Endodermal cell (in vitro differentiated cells): ENCODE results near the gene MAP2K5. TPM values are rescaled to one million over a fixed set of nuclear protein-coding genes. Genes with fewer than 3 reads are reported as not detected.

ENCODE experiments used
- DNase-seq: peaks from one replicate; pipeline ENCODE4 v3.0.0-alpha.2; 2017
- H3K27ac ChIP-seq: 2 replicates; pipeline ENCODE4 v1.5.1; 2013; ENCODE audit warnings: mild to moderate bottlenecking, low read depth, low read length, moderate library complexity
- H3K27me3 ChIP-seq: 2 replicates; pipeline ENCODE4 v1.6.1; 2013; ENCODE audit warnings: mild to moderate bottlenecking, low read length, moderate library complexity; ENCODE audit not compliant: insufficient read depth, control insufficient read depth, poor library complexity, severe bottlenecking
- H3K36me3 ChIP-seq: 2 replicates; pipeline ENCODE4 v1.7.0; 2013; ENCODE audit warnings: mild to moderate bottlenecking, low read length, moderate library complexity; ENCODE audit not compliant: control insufficient read depth, insufficient read depth
- H3K4me1 ChIP-seq: one replicate; pipeline ENCODE4 v1.7.0; 2013; ENCODE audit warnings: low read length; ENCODE audit not compliant: control insufficient read depth, insufficient read depth
- H3K4me3 ChIP-seq: 2 replicates; pipeline ENCODE4 v1.5.1; 2013; ENCODE audit warnings: mild to moderate bottlenecking, low read length, moderate library complexity
- H3K9ac ChIP-seq: 2 replicates; pipeline ENCODE4 v1.6.1; 2013; ENCODE audit warnings: mild to moderate bottlenecking, low read length, moderate library complexity; ENCODE audit not compliant: poor library complexity, severe bottlenecking; ENCODE audit errors: extremely low read depth
- H3K9me3 ChIP-seq: 2 replicates; pipeline ENCODE4 v1.6.1; 2013; ENCODE audit warnings: mild to moderate bottlenecking, low read length, moderate library complexity; ENCODE audit not compliant: control insufficient read depth
- H3K27ac Mint-ChIP-seq: 2 replicates; pipeline ENCODE4 v1.8.0; 2020; ENCODE audit warnings: mixed read lengths
- H3K27me3 Mint-ChIP-seq: 2 replicates; pipeline ENCODE4 v1.8.0; 2021; ENCODE audit warnings: mild to moderate bottlenecking, mixed read lengths; ENCODE audit not compliant: insufficient read depth
- H3K36me3 Mint-ChIP-seq: 2 replicates; pipeline ENCODE4 v1.8.0; 2020; ENCODE audit warnings: low read depth, mixed read lengths
- H3K4me1 Mint-ChIP-seq: 2 replicates; pipeline ENCODE4 v1.8.0; 2020; ENCODE audit warnings: mixed read lengths
- H3K4me3 Mint-ChIP-seq: 2 replicates; pipeline ENCODE4 v1.8.0; 2020; ENCODE audit warnings: mild to moderate bottlenecking, moderate library complexity, mixed read lengths
- H3K9me3 Mint-ChIP-seq: 2 replicates; pipeline ENCODE4 v1.8.0; 2020; ENCODE audit warnings: mild to moderate bottlenecking, mixed read lengths
- CTCF ChIP-seq: fragments of 200-600 bp; sonication (generic); conservative IDR thresholded peaks from 2 replicates; pipeline ENCODE4 v1.5.0; 2021; ENCODE audit warnings: antibody characterized with exemption, mild to moderate bottlenecking
- WGBS, 2 experiments: methylation state at CpG; one replicate each; pipeline versions ENCODE4 v1.1.5 to v1.1.7; 2013; ENCODE audit warnings: missing lambda C conversion rate in 2 of 2, mixed read lengths in 1 of 2; ENCODE audit not compliant: insufficient coverage in 1 of 2, insufficient read length in 1 of 2; 5-methylcytosine and 5-hydroxymethylcytosine counted together
- total RNA-seq, 2 donors: library from RNA; stranded (reverse); fragmentation: NEBNext Ultra II Directional in 1 of 2; extraction: Animal tissue kit (Norgen Biotek cat#: 25700) in 1 of 2; gene quantifications; 2 replicates in 1 of 2; 3 replicates in 1 of 2; pipeline ENCODE4 v1.2.1, GENCODE V29; 2021

The MAP2K5 gene
- total RNA-seq, 2 donors from 2014 or later, result 17.1 to 26.7 TPM

- WGBS, 2 experiments, result 96 to 100% methylated on average over 1 to 2 of the region's 2 CpGs
- Histone ChIP-seq H3K4me3 (no peak overlapping the region), H3K36me3 (no peaks in the 10 kb centered on the region), H3K27ac (no peak overlapping the region), H3K9ac (no peak overlapping the region), H3K27me3 (peaks cover 98% of the 10 kb centered on the region), H3K4me1 (peaks cover 5% of the 10 kb centered on the region), H3K9me3 (no peaks in the 10 kb centered on the region)
- H3K36me3 Mint-ChIP-seq, result no peaks in the 10 kb centered on the region
- no peak overlapping the region for H3K4me3 Mint-ChIP-seq
- H3K9me3 Mint-ChIP-seq, result no peaks in the 10 kb centered on the region
- no peak overlapping the region for H3K27ac Mint-ChIP-seq
- no peak for TF ChIP-seq CTCF
- H3K27me3 Mint-ChIP-seq, result peaks cover 96% of the 10 kb centered on the region
- H3K4me1 Mint-ChIP-seq, result peaks cover 39% of the 10 kb centered on the region
- DNase-seq, result no peak
Measured at GRCh38 chr15:67777773-67778172, 235.3 kb downstream of the MAP2K5 start.

- Histone ChIP-seq H3K9ac (no peak overlapping the region), H3K4me1 (peaks cover 5% of the 10 kb centered on the region), H3K27ac (no peak overlapping the region), H3K9me3 (no peaks in the 10 kb centered on the region), H3K27me3 (peaks cover 98% of the 10 kb centered on the region), H3K4me3 (no peak overlapping the region), H3K36me3 (no peaks in the 10 kb centered on the region)
- H3K27ac Mint-ChIP-seq, result no peak overlapping the region
- H3K4me1 Mint-ChIP-seq, result peaks cover 44% of the 10 kb centered on the region
- DNase-seq, result no peak
- H3K4me3 Mint-ChIP-seq, result no peak overlapping the region
- H3K9me3 Mint-ChIP-seq, result no peaks in the 10 kb centered on the region
- no peaks in the 10 kb centered on the region for H3K36me3 Mint-ChIP-seq
- peaks cover 97% of the 10 kb centered on the region for H3K27me3 Mint-ChIP-seq
- TF ChIP-seq CTCF, result no peak
- 89 to 100% methylated on average over 3 to 5 of the region's 5 CpGs for WGBS, 2 experiments
Measured at GRCh38 chr15:67778968-67779548, 236.6 kb downstream of the MAP2K5 start.

GRCh38 chr15:67779549-67780111, 237.1 kb downstream of the MAP2K5 start:
- 81 to 94% methylated on average over 4 to 5 of the region's 6 CpGs for WGBS, 2 experiments
- Mint-ChIP-seq H3K4me1 (peaks cover 49% of the 10 kb centered on the region), H3K27ac (no peak overlapping the region), H3K9me3 (no peaks in the 10 kb centered on the region), H3K27me3 (peaks cover 98% of the 10 kb centered on the region), H3K4me3 (no peak overlapping the region), H3K36me3 (no peaks in the 10 kb centered on the region)
- Histone ChIP-seq H3K4me1 (peaks cover 5% of the 10 kb centered on the region), H3K36me3 (no peaks in the 10 kb centered on the region), H3K9ac (no peak overlapping the region), H3K27ac (no peak overlapping the region), H3K9me3 (no peaks in the 10 kb centered on the region), H3K27me3 (peaks cover 98% of the 10 kb centered on the region), H3K4me3 (no peak overlapping the region)
- no peak for TF ChIP-seq CTCF
- no peak for DNase-seq
